RWPE2 (cell line): ENCODE measurements around the gene ARHGEF4.

Experiments used
- ATAC-seq: fragments of 200-7000 bp; cut with Tn5 transposase; 3 replicates; pipeline ENCODE4 v1.9.1; 2021; ENCODE audit warnings: low read depth
- DNase-seq: peaks from one replicate; pipeline ENCODE4 v3.0.0-alpha.2; 2020; ENCODE audit warnings: low spot score
- H3K27ac ChIP-seq: fragments of 450-650 bp; 2 replicates; pipeline ENCODE4 v1.5.1; 2017; ENCODE audit warnings: mild to moderate bottlenecking; ENCODE audit not compliant: poor library complexity, severe bottlenecking
- H3K27me3 ChIP-seq: fragments of 250-450 bp; sonication (Bioruptor Pico); 2 replicates; pipeline ENCODE4 v1.5.1; 2021; ENCODE audit warnings: mild to moderate bottlenecking, moderate library complexity; ENCODE audit not compliant: insufficient read depth, poor library complexity, severe bottlenecking
- H3K36me3 ChIP-seq: fragments of 250-450 bp; sonication (Bioruptor Pico); 2 replicates; pipeline ENCODE4 v1.5.1; 2020; ENCODE audit warnings: low read depth, mild to moderate bottlenecking, moderate library complexity
- H3K4me1 ChIP-seq: fragments of 250-450 bp; sonication (Bioruptor Pico); 2 replicates; pipeline ENCODE4 v1.5.1; 2021; ENCODE audit warnings: mild to moderate bottlenecking, moderate library complexity; ENCODE audit not compliant: insufficient read depth, poor library complexity, severe bottlenecking
- H3K4me3 ChIP-seq: fragments of 250-450 bp; sonication (Bioruptor Pico); 2 replicates; pipeline ENCODE4 v1.5.1; 2021; ENCODE audit warnings: mild to moderate bottlenecking, moderate library complexity; ENCODE audit not compliant: severe bottlenecking
- H3K9me3 ChIP-seq: fragments of 250-450 bp; sonication (Bioruptor Pico); 2 replicates; pipeline ENCODE4 v1.5.1; 2021; ENCODE audit warnings: mild to moderate bottlenecking, moderate library complexity; ENCODE audit not compliant: severe bottlenecking
- TF ChIP-seq, protein P1 (sequence below): fragments of 450-650 bp; IDR thresholded peaks from one replicate; pipeline ENCODE4 v1.5.1; 2017; ENCODE audit warnings: mild to moderate bottlenecking, moderate library complexity; ENCODE audit not compliant: poor library complexity, severe bottlenecking

Gene ARHGEF4

GRCh38 chr2:130930740-130931659 is 94.3 kb downstream of the ARHGEF4 start:
- DNase-seq, result no peak
- Histone ChIP-seq H3K27me3 (no peaks in the 10 kb centered on the region), H3K36me3 (peaks cover 9% of the 10 kb centered on the region), H3K9me3 (no peaks in the 10 kb centered on the region), H3K27ac (no peak overlapping the region), H3K4me3 (no peak overlapping the region), H3K4me1 (no peaks in the 10 kb centered on the region)
- ATAC-seq, result no peak
- TF ChIP-seq, protein P1, sequence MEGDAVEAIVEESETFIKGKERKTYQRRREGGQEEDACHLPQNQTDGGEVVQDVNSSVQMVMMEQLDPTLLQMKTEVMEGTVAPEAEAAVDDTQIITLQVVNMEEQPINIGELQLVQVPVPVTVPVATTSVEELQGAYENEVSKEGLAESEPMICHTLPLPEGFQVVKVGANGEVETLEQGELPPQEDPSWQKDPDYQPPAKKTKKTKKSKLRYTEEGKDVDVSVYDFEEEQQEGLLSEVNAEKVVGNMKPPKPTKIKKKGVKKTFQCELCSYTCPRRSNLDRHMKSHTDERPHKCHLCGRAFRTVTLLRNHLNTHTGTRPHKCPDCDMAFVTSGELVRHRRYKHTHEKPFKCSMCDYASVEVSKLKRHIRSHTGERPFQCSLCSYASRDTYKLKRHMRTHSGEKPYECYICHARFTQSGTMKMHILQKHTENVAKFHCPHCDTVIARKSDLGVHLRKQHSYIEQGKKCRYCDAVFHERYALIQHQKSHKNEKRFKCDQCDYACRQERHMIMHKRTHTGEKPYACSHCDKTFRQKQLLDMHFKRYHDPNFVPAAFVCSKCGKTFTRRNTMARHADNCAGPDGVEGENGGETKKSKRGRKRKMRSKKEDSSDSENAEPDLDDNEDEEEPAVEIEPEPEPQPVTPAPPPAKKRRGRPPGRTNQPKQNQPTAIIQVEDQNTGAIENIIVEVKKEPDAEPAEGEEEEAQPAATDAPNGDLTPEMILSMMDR, result no peak

DNA sequence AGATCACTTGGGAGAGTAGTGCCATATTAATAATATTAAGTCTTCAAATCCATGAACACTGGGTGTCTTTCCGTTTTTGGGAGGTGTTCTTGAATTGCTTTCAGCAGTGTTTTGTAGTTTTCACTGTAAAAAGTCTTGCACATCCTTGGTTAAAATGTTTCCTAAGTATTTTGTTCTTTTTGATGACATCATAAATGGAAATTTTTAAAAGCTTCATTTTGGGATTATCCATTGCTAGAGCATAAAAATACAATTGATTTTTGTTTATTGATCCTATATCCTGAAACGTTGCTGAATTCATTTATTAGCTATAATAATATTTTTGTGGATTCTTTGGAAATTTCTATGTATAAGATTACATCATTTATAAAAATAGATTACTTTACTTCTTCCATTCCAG is 96.8 kb downstream of the ARHGEF4 start:
- TF ChIP-seq, protein P1, result no peak
- Histone ChIP-seq H3K4me3 (no peak overlapping the region), H3K27me3 (no peaks in the 10 kb centered on the region), H3K36me3 (peaks cover 9% of the 10 kb centered on the region), H3K4me1 (no peaks in the 10 kb centered on the region), H3K9me3 (peaks cover 5% of the 10 kb centered on the region), H3K27ac (no peak overlapping the region)
- no peak for DNase-seq
- no peak for ATAC-seq

GRCh38 chr2:130936451-130936850 is 99.7 kb downstream of the ARHGEF4 start:
- Histone ChIP-seq H3K4me3 (no peak overlapping the region), H3K36me3 (peaks cover 9% of the 10 kb centered on the region), H3K27me3 (no peaks in the 10 kb centered on the region), H3K9me3 (peaks cover 5% of the 10 kb centered on the region), H3K27ac (no peak overlapping the region), H3K4me1 (no peaks in the 10 kb centered on the region)
- ATAC-seq (no peak), DNase-seq (no peak)
- TF ChIP-seq, protein P1, result no peak

DNA sequence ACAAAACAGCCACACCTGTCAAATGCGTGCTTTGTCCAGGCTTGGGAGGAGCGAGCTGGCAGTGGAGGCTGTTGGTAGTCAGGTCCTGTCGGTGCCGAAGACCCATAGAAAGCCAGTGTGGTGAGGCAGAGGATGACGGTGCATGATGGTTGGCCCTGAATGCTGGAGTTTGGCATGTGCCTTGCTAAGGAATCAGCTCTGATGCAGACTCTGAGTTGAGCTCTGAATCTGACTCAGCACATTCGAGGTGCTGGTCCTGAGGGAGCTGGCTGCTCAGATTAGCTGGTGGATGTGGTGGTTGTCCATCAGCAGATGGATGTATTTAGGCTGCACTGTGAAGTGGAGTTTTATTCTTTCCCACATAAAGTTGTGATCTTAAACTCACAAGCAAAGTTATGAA is 111.3 kb downstream of the ARHGEF4 start:
- H3K36me3 ChIP-seq, result peaks cover 11% of the 10 kb centered on the region
- TF ChIP-seq, protein P1, result no peak
- no peaks in the 10 kb centered on the region for H3K27me3 ChIP-seq
- peaks cover 9% of the 10 kb centered on the region for H3K9me3 ChIP-seq
- H3K27ac ChIP-seq, result no peak overlapping the region
- no peak for ATAC-seq
- H3K4me1 ChIP-seq, result no peaks in the 10 kb centered on the region
- no peak overlapping the region for H3K4me3 ChIP-seq
- DNase-seq, result no peak

DNA sequence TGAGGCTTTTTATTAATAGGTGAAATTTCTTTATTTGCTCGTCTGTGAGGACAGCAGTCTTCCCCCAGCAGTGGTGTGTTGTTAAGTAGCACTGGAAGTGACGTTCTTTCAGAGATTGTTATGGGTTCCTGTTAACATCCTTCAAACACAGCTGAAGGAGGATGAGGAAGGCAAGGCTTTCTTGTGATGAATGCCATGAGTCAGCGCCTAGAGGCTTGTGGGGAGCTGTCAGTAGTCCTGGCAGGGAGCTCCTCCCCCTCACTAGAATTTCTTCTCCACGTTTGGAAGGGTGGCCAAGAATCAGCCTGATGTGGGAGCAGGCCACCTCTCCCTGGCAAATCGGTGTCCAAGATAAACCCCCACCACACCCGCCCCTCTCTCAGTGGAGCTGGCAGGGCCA is 113.2 kb downstream of the ARHGEF4 start:
- DNase-seq (no peak), ATAC-seq (0 out of 3 replicates have a peak, but pooled peaks have one; percentile 29)
- no peaks in the 10 kb centered on the region for H3K4me1 ChIP-seq
- peaks cover 7% of the 10 kb centered on the region for H3K36me3 ChIP-seq
- no peak overlapping the region for H3K27ac ChIP-seq
- no peak overlapping the region for H3K4me3 ChIP-seq
- peaks cover 4% of the 10 kb centered on the region for H3K9me3 ChIP-seq
- no peaks in the 10 kb centered on the region for H3K27me3 ChIP-seq
- TF ChIP-seq, protein P1, result no peak
